ENCODE results near the gene DMD.
"Not testable (repeated sequence)": the region's sequence is repeated elsewhere in the genome, so short reads cannot be mapped to it uniquely, and the experiment has no call there.

Gene DMD

GRCh38 chrX:33211356-33212260 is at the start of gene DMD:
Gene DMD (minus strand): TSS chrX:33211549. CDS start chrX:33211312, 237 bp downstream.
- in situ Hi-C loops (cut with MboI; ENCODE audit: low sequenced_read_pairs), result no loop called here

GRCh38 chrX:33252306-33252825 is 41.0 kb upstream of the DMD start:
- in situ Hi-C loops (cut with MboI; ENCODE audit: low sequenced_read_pairs), result no loop called here

- in situ Hi-C loops (cut with MboI; ENCODE audit: low sequenced_read_pairs), result no loop called here
Measured at GRCh38 chrX:33218819-33219218, 7.5 kb upstream of the DMD start.

GRCh38 chrX:33210156-33210555 is 1.2 kb downstream of the DMD start:
- in situ Hi-C loops (cut with MboI; ENCODE audit: low sequenced_read_pairs), result no loop called here

- in situ Hi-C loops (cut with MboI; ENCODE audit: low sequenced_read_pairs), result no loop called here
Measured at GRCh38 chrX:33207056-33207455, 4.3 kb downstream of the DMD start.

GRCh38 chrX:33205321-33205720 is 6.0 kb downstream of the DMD start:
- in situ Hi-C loops (cut with MboI; ENCODE audit: low sequenced_read_pairs), result no loop called here

- in situ Hi-C loops (cut with MboI; ENCODE audit: low sequenced_read_pairs), result no loop called here
Measured at GRCh38 chrX:33204889-33205288, 6.5 kb downstream of the DMD start.

- in situ Hi-C loops (cut with MboI; ENCODE audit: low sequenced_read_pairs), result no loop called here
Measured at GRCh38 chrX:33198561-33199279, 12.6 kb downstream of the DMD start.

GRCh38 chrX:33195698-33196097 is 15.7 kb downstream of the DMD start:
- in situ Hi-C loops (cut with MboI; ENCODE audit: low sequenced_read_pairs), result no loop called here

GRCh38 chrX:33194876-33195433 is 16.4 kb downstream of the DMD start:
- in situ Hi-C loops (cut with MboI; ENCODE audit: low sequenced_read_pairs), result no loop called here

GRCh38 chrX:33194289-33194688 is 17.1 kb downstream of the DMD start:
- in situ Hi-C loops (cut with MboI; ENCODE audit: low sequenced_read_pairs), result no loop called here

GRCh38 chrX:33190016-33190415 is 21.3 kb downstream of the DMD start:
- in situ Hi-C loops (cut with MboI; ENCODE audit: low sequenced_read_pairs), result no loop called here

GRCh38 chrX:33188881-33189280 is 22.5 kb downstream of the DMD start:
- in situ Hi-C loops (cut with MboI; ENCODE audit: low sequenced_read_pairs), result no loop called here

GRCh38 chrX:33188286-33188685 is 23.1 kb downstream of the DMD start:
- in situ Hi-C loops (cut with MboI; ENCODE audit: low sequenced_read_pairs), result no loop called here

- in situ Hi-C loops (cut with MboI; ENCODE audit: low sequenced_read_pairs), result not testable (repeated sequence)
Measured at GRCh38 chrX:33184803-33185202, 26.5 kb downstream of the DMD start.

- in situ Hi-C loops (cut with MboI; ENCODE audit: low sequenced_read_pairs), result no loop called here
Measured at GRCh38 chrX:33183361-33183760, 28.0 kb downstream of the DMD start.

- in situ Hi-C loops (cut with MboI; ENCODE audit: low sequenced_read_pairs), result no loop called here
Measured at GRCh38 chrX:33178690-33179089, 32.7 kb downstream of the DMD start.

GRCh38 chrX:33178218-33178617 is 33.1 kb downstream of the DMD start:
- in situ Hi-C loops (cut with MboI; ENCODE audit: low sequenced_read_pairs), result no loop called here

GRCh38 chrX:33175201-33175600 is 36.1 kb downstream of the DMD start:
- in situ Hi-C loops (cut with MboI; ENCODE audit: low sequenced_read_pairs), result no loop called here

- in situ Hi-C loops (cut with MboI; ENCODE audit: low sequenced_read_pairs), result no loop called here
Measured at GRCh38 chrX:33171041-33171440, 40.3 kb downstream of the DMD start.

- in situ Hi-C loops (cut with MboI; ENCODE audit: low sequenced_read_pairs), result no loop called here
Measured at GRCh38 chrX:33161829-33162228, 49.5 kb downstream of the DMD start.

GRCh38 chrX:33160273-33160672 is 51.1 kb downstream of the DMD start:
- in situ Hi-C loops (cut with MboI; ENCODE audit: low sequenced_read_pairs), result no loop called here

Measured in hTERT RPE-1 (cell line).